B cell (primary cell): ENCODE measurements around the gene PDE6B.

Experiments used
- CTCF ChIP-seq: fragments of 200-600 bp; IDR thresholded peaks from one replicate; pipeline ENCODE4 v1.8.0; 2022; ENCODE audit warnings: antibody characterized with exemption, mild to moderate bottlenecking
- EZH2 ChIP-seq: IDR thresholded peaks from 2 replicates; pipeline ENCODE4 v1.6.1; 2012; ENCODE audit warnings: borderline replicate concordance, low read depth, mild to moderate bottlenecking, moderate library complexity, low read length; ENCODE audit not compliant: insufficient read depth, poor library complexity, severe bottlenecking

- TF ChIP-seq CTCF (no peak), EZH2 (no peak)
Observed at GRCh38 chr4:707929-708630, 82.7 kb downstream of the PDE6B start.
